ENCODE data around the gene GRK1.

Gene GRK1

DNA sequence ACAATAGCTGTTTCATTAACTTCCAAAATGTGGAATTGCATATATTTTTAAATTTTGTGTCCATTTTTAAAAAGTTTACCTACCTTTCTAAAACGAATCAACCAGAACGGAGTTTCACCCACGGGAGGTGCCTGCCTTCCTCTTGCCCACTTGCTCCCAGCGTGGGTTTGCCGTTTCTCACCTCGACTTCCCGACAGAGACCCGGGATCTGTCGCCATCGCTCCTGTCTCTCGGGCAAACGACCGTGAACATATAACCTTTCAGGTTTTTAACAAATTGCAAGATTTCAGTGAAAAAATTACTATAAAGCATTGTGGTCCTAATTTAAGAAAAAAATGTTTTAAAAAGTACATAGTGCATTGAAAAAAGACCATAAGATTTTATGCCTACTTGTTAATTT is 96.2 kb downstream of the GRK1 start:
- no peak for DNase-seq

DNA sequence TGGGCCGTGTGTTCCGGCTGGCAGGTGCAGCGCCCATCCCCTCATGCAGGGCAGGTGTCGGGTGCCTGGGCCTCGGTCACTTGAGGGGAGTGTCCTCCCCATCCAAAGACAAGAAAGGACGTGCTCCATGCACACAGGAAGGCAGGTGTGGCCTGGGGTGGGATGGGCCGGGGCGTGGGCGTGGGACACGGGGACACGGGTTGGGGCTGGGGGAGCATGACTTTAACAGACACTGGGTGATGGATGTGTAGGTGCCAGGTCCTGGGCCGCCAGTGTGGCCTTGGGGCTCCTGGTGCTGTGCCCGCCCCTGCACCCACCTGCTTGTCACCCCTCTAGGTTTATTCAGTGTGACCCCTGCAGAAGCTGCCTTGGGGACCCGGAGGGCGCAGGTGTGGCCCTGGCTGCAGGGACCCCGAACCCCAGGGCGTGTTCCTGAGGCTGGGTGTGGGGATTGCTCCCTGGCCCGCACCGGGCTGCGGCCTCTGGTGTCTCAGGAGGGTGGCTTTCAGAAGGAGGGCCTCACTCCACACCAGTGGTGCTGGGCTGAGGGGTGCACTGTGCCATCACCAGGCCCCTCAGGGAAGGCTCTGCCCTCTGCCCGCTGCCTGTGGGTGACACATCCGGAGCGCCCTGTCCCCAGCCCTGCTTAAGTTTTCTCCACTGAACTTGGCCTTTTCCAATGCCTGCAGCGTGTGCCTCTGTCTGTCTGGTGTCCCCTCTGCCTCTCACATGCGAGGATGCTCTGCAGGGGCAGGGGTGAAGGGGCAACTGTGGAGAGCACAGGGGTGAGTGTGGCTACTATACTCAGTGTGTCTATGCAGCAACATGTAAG is 97.2 kb downstream of the GRK1 start:
- DNase-seq = no peak

DNA sequence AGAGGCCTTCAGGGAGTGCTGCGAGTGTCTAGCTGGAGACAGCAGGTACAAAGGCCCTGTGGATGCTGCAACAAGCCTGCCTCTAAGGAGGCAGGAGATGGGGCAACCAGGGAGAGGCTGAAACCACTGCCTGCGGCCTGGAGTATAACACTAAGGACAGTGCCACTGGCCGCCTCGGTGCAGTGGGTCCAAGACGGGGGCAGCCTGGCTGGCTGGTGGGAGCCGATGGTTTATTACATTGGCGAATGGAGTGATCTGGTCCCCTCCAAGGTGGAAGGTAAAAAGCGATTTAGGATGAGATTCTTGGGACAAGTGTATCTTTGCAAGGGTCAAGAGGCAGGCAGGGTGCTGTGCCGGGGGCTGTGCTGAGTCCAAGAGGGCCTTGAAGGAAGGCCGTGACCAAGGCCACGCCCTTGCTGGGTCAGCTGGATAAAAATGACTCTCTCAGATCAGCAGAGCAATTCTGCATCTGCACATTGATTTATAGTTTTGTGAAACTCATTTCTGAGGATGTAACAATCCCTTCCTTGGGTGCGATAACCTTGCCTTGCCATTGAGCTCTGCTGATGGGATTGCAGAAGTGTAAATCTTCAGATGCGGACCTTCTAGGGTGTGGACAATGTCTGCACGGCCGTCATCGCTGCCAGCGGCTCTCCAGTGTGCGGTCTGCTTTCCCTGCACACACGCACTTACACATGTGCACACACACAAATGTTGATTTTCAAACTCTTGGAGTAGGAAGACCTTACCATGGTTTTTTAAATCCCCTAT is 98.0 kb downstream of the GRK1 start:
- DNase-seq = no peak

DNA sequence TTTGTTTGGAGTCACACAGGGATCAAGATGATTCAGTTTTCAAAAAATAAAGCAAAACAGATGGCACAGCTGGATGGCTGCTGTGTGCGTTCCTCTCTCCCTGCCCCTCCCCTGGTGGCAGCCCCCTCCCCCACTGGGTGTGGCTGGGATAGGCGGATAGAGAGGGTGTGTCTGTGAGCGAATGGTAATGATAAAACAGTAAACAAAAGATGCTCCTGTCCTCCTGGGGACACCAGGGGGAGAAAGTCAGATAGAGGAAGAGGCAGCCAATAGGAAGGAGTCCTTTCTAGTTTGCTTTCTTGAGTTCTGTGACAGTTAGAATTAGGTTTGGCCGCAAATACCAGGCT is 98.5 kb downstream of the GRK1 start:
- no peak for DNase-seq

DNA sequence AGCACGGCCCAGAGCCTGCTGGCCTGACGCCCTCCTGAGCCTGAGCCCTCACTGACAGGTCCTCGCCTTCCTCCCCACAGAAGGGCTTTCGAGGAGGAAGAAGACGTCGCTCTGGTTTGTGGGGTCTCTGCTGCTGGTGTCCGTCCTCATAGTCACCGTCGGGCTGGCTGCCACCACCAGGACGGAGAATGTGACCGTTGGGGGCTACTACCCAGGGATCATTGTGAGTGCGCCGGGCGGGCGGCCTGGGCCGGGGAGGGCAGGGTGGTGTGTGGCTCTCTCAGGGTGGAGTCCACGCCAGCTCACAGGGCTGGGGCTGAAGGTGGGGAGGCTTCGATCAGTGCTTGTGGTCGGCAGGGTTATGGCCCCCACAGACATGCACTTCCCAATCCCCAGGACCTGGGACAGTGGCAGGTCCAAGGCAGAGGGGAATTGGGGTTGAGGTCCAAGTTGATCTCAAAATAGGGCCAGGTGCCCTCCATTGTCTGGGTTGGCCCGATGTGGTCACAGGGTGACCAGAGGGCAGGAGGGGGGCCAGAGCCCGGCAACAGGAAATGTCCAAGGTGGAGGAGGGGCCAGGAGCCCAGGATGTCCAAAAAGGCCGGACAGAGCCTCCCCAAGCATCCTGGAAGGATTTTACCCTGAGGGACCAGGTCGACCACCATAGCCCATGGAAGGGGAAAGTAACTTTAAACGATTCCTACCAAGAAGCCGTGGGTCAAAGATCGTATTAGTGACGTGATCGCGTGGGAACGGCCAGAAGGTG is 99.2 kb downstream of the GRK1 start:
- DNase-seq = no peak

- DNase-seq = no peak
Observed at GRCh38 chr13:113767366-113767765, 100.3 kb downstream of the GRK1 start.

- DNase-seq = no peak
Observed at GRCh38 chr13:113768018-113768905, 101.2 kb downstream of the GRK1 start.

DNA sequence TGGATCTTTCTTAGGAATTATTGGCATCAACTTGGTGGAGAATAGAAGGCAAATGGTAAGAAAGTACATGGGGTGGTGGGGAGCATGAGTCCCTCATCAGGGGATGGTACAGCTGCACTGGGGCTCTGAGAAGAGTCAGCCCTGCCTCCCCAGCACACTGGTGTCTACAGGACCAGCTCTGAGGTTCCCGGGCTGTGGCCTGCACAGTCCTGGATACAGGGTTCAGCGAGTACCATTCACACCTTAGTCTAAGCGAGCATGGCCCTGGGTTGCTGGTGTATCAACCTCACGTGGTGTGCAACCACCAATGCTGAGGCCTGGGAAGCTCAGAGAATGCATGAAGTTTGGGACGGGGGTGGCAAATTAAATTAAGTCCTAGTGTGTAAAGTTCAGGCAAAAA is 102.1 kb downstream of the GRK1 start:
- DNase-seq = no peak

GRCh38 chr13:113769881-113770280 is 102.9 kb downstream of the GRK1 start:
- no peak for DNase-seq

- no peak for DNase-seq
Observed at GRCh38 chr13:113770441-113770840, 103.4 kb downstream of the GRK1 start.

DNA sequence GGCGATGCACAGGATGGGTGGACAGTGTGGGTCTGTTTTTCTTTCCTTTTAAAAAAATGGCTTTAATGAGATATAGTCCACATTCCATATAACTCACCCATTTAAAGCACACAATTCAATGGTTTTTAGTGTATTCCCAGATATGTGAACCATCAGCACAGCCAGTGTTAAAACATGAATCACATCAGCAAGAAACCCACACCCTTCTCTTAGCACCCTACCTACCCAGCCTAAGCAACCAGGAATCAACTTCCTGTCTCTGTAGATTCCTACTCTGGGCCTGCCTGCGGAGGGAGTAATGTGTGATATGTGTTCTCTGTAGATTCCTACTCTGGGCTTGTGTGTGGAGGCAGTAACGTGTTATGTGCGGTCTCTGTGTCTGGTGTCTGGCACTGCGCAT is 103.9 kb downstream of the GRK1 start:
- no peak for DNase-seq

DNA sequence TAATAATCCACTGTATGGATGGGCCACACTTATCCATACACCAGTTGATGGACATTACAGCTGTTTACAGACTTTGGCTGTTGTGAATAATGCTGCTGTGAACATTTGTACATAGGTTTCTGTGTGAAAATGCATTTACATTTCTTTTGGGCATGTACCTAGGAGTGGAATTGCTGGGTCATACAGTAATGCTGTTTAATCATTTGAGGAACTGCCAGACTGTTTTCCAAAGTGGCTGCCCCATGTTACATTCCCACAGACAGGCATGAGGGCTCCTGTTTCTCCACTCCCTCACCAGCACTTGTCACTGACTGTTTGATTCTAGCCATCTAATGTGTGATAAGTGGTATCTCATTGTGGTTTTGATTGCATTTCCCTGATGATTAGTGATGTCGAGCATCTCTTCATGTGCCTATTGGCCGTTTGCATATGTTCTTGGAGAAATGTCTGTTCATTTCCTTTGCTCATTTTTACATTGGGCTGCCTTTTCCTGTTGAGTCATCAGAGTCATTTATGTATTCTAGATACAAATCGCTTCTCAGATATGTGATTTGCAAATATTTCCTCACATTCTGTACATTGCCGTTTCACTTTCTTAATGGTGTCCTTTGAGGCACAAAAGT is 104.8 kb downstream of the GRK1 start:
- DNase-seq = no peak

DNA sequence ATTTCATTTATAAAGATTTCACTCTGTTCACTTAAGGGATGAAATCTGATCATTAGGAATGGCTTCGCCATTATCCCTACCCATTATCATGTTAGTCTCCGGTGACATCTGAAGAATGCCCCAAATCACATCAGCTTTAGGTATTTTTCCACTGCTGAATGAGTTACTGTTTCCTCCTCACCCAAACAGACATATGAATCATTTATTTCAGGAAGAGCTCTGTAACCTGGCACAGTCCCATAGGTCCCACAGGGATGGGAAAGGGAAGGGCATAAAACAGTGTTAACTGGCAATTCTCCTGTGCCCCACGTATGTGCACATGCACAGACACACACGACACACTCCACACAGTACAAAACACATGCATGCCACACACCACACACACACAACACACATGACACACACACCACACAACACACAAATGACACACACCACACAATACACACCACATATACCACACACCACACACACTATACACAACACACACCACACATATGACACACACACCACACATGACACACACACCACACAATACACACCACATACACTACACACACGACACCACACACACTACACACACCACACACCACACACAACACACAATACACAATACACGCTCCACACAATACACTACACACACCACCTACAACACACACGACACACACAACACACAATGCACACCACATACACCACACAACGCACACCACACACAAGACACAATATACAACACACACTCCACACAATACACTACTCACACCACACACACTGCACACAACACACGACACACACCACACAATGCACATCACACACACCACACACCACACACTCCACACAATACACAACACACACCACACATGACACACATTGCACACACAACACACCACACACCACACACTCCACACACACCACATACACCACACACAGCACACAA is 107.4 kb downstream of the GRK1 start:
- DNase-seq = no peak

GRCh38 chr13:113775451-113776145 is 108.6 kb downstream of the GRK1 start:
- no peak for DNase-seq

GRCh38 chr13:113776231-113777125 is 109.5 kb downstream of the GRK1 start:
- DNase-seq = no peak

GRCh38 chr13:113777311-113778260 is 110.6 kb downstream of the GRK1 start:
- no peak for DNase-seq

- no peak for DNase-seq
Observed at GRCh38 chr13:113781571-113781970, 114.6 kb downstream of the GRK1 start.

DNA sequence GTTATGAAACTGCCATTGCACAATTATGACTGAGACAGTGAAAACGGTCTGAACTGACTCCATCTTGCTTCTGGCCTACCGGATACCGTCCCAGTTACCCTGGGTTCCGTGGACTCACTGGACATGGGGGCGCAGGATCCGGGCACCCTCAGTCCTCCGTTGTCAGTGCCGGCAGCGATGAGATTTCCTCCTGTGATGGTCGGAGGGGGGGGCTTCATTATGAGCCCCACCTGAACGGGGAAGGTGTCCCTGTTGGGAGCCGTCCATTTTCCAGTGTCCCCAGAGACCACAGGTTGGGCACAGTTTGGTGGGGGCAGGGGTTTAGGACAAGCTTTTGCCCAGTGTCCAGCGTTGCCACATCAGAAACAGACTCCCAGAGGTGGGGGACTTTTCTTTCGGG is 115.5 kb downstream of the GRK1 start:
- DNase-seq = no peak

All from NCI-H2171 (cell line).